IPS-NIHi11 (cell line): Measurements from ENCODE around the gene MADCAM1.

Source experiments
- DNase-seq: peaks from one replicate; pipeline ENCODE4 v3.0.0; 2012; ENCODE audit warnings: mixed read lengths, low spot score

MADCAM1 gene

DNA sequence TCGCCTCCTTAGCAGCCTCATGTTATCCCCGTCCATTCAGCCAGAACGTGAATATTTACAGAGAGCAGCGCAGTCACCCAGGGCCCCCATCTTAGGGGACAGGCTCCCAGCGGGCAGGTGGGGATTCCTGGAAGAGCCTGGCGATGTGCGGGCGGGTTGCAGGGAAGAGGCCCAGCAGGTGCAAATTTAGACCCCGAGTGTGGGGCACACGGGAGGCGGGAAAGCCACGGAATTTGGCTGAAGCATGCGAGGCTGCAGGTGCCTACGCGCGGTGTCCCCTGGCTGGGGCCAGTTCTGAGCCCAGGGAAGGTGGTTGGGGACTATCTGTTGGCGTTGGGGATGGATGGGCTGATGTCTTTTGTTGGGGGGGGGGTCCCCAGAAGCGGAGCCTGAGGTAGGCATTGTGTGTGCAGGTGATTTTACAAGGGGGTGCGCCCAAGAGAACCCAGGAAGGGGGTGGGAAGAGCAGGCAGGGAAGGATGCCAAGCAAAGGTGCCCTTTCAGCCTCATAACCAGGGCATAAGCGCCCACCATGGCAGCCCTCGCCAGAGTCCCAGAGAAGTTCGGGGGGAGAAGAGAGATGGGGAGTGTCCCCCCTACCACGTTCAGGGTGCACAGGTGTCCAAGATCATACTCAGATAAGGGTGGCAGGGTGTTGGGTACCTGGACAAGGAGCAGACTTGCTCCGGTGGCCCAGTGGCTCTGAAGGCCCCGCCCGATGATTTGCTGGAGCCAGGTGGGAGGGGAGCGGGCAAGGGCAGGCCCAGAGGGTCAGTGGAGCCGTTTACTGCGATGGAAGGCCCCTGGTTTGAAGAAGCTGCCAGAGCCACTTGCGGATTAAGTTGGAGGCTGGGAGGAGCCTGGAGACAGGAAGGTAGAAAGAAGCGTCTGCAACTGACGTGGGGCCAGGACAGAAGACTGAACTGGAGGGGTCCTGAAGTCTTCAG is 12.2 kb downstream of the MADCAM1 start:
- no peak for DNase-seq

DNA sequence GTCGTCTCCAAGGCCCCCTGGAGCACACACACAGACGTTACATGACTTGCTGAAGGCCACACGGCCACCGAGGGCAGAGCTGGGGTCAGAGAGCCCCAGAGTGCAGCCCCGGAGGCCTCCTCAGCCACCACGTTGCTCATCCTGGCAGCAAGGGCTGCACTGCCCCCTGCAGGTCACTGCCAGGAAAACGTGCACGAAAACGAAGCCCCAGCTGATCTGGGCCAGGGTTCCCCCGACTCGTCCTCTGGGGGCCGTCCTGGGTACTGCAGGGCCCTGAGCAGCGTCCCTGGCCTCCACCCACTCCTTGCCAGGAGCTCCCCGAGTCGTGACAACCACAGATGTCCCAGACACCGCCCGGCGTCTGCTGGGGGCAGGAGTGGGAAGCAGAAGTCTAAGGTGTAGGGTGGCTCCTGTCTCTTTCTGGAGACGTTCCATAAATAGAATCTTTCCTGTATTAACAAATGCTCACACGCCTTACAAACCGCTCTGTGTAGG is 14.4 kb downstream of the MADCAM1 start:
- DNase-seq = peak; percentile 78

DNA sequence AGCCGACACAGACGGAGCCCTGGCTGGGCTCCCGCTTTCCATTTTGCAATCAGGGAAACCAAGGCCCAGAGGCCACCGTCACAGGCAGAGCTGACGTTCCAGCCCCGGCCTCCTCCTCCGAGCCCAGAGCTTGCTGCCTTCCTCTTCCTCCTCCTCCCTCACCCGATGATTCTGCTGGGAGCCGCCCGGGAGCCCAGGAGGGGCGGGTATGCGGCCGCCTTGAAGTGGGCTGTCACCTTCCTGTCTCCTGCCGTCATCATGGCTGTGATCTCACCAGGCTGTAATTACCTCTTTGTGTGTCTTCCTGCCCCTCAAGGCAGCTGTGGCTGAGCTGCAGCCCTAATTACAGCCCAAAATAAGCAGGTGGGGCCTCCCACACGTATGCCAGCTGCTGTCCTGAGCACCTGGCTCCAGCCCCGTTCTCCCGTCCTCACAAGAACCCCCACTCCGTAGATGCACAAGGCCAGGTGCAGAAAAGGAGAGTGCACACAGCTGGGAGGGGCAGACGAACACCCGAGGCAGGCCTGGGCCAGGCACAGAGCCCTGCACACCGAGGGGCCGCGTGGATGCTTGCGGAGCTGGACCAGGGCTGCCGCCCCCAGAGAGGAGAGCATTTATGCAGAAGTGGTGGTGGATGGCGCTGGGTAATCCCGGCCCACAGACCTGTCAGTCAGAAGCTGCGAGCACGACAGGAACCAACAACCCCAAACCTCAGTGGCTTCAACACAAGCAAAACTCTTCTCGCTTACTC is 15.0 kb downstream of the MADCAM1 start:
- no peak for DNase-seq

DNA sequence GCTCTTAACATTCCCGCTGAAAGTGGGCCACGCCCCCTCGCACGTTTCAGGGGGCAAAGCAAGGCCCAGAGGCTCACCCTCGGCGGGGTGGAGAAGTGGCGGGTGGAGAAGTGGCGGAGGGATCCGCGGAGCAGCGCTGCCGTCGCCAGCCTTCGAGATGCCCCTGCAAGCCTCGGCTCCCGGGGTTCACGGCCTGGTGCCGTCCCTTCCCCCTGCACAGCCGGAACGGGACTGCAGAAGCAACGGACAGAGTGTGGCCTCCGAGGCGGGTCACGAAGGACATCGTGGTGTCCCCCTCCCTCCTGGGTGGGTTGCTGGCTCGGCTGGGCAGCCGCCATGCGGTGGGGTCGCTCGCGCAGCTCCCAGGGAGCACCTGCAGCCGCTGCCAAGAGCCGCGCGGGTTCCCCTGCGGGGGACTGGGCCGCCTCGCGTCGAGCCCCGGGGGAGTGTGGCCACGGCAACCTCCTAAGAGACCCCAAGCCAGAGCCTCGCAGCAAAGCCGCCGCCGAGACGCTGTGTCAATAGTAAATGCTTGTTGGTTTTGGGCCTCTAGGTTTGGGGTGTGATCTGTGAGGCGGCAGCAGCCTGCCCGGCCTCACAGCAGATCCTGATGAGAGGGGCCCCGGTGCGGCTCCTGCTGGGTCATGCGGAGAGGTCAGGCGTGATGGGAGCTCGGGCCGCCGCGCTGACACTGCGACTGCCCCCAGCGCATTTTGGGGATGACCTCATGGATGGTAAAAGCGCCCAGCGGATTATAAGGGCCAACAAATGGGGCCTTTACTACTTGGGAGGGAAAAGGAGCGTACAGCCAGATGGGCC is 16.5 kb downstream of the MADCAM1 start:
- DNase-seq = no peak

DNA sequence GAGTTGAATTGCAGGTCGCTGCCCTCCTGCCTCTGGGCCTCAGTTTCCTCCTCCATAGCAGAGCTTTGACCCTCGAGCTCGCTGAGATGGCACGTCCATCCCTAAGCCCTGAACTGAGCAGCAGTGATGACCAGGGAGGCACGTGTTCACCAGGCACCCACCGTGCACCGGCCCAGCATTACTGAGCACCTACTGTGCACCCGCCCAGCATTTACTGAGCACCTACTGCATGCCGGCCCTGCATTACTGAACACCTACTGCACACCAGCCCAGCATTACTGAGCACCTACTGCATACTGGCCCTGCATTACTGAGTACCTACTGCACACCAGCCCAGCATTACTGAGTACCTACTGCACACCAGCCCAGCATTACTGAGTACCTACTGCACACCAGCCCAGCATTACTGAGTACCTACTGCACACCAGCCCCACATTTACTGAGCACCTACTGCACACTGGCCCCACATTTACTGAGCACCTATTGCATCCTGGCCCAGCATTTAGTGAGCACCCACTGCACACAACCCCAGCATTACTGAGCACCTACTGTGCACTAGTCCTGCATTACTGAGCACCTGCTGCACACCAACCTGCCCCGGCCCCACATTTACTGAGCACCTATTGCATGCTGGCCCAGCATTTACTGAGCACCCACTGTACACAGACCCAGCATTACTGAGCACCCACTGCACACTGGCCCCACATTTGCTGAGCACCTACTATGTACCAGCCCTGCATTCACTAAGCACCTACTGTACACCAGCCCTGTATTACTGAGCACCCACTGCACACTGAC is 17.3 kb downstream of the MADCAM1 start:
- no peak for DNase-seq

DNA sequence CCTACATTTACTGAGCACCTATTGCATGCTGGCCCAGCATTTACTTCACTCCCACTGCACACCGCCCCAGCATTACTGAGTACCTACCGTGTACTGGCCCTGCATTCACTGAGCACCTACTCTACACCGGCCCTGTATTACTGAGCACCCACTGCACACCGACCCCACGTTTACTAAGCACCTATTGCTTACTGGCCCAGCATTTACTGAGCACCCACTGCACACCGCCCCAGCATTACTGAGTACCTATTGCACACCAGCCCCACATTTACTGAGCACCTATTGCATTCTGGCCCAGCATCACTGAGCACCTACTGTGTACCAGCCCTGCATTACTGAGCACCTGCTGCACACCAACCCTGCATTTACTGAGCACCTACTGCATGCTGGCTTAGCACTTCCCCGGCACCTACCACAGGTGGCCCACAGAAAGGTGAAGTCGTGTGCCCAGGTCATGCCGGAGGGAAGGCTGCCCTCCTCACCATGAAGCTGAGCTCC is 17.9 kb downstream of the MADCAM1 start:
- DNase-seq = no peak

DNA sequence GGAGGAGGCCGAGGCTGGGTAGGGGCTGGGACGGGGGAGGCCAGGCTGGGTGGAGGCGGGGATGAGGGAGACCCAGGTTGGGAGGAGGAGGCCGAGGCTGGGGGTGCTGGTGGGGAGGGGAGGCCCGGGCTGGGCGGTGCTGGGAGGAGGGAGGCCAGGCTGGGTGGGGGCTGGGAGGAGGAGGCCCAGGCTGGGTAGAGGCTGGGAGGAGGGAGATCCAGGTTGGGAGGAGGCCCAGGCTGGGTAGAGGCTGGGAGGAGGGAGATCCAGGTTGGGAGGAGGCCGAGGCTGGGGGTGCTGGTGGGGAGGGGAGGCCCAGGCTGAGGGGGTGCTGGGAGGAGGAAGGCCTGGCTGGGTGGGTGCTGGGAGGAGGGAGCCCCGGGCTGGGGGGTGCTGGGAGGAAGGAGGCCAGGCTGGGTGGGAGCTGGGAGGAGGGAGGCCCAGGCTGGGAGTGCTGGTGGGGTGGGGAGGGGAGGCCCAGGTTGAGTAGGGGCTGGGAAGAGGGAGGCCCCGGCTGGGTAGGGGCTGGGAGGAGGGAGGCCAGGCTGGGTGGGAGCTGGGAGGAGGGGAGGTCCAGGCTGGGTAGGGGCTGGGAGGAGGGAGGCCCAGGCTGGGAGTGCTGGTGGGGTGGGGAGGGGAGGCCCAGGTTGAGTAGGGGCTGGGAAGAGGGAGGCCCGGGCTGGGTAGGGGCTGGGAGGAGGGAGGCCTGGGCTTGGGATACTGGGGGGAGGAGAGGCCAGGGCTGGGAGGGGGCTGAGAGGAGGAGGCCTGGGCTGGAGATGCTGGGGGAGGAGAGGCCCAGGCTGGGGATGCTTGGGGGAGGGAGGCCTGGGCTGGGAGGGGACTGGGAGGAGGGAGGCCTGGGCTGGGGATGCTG is 21.7 kb downstream of the MADCAM1 start:
- peak; percentile 36 for DNase-seq

DNA sequence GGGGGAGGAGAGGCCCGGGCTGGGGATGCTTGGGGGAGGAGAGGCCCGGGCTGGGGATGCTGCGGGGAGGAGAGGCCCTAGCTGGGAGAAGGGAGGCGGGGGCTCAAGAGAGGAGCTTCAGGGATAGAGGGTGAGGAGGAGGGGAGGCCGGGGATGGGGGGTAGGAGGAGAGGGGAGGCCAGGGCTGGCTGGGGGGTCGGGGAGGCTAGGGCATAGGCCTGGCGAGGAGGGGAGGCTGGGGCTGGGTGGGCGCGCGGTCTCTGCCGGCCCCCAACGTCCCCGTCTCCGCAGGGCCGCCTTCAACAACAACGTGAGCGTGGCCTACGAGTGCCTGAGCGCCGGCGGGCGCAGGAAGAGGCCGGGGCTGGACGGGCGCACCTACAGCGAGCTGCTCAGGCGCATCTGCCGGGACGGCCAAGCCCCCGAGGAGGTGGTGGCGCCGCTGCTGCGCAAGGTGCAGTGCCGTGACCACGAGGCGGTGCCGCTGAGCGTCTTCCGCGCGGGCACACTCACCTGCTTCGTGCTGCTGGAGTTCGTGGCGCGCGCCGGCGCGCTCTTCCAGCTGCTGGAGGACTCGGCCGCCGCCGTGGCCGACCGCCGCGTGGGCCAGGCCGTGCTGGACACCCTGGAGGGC is 22.4 kb downstream of the MADCAM1 start:
- DNase-seq = no peak

DNA sequence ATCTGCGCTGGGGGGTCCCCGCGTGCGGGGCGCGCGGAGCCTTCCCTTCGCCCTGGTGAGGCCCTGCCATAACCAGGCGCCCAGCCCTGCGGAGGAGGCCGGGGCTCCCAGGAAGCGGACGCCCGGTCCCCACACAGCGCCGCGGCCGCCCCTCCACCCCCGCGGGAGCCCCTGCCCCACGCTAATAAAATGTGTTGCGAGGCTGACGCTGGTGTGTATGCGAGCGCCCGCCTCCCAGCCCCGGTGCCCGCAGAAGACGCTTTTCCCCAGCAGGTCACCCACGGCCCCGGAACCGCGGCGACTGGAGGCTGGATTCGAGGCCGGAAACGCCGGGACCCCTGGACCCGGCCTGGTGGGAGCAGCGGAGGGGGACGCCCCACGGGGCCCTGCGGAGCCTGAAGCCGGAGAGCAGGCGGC is 23.2 kb downstream of the MADCAM1 start:
- no peak for DNase-seq

DNA sequence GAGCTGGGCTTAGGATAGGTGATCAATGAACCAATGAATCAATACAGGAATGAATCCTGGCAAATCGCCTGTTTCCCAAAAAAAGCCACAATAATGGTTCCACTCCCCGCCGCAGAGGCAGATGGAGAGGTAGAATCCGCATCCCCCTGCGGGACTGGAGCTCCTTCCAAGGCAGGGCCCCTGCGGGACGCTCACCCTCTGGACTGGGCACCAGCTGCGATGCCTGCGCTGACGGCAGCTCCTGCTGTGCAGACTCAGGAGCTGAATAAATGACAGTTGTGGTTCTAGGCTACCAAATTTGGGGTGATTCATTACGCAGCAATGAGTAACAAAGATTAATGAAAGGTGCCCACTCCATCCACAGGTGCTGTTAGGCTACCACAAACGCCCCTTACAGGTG is 26.4 kb downstream of the MADCAM1 start:
- no peak for DNase-seq

DNA sequence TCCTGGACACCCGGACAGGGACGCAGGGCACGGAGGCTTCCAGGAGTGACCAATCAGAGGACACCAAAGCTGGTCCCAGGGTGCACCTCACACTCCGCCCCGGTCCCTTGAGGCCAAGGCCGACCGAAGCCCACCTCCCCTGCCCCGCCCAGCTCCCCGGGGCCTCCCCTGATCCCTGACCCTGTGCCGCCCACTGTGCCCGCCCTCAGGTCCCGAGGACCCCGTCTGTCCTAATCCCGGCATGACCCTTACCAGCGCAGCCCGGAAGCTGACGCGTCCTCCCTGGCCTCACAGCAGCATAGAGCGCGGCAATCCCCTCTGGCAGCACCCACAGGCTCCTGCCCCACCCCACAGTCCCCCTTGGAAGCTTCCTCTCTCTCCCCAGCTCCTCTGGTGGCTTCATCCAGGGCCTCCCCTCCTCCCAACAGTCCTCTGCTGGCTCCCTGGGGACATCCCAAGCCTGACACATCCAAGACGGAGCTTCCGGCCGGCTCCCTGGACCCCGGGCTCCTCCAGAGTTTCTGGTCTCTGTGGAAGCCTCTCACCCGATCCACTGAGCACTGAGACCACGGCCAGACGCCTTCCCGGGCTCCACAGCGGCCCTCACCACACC is 27.9 kb downstream of the MADCAM1 start:
- DNase-seq = no peak

DNA sequence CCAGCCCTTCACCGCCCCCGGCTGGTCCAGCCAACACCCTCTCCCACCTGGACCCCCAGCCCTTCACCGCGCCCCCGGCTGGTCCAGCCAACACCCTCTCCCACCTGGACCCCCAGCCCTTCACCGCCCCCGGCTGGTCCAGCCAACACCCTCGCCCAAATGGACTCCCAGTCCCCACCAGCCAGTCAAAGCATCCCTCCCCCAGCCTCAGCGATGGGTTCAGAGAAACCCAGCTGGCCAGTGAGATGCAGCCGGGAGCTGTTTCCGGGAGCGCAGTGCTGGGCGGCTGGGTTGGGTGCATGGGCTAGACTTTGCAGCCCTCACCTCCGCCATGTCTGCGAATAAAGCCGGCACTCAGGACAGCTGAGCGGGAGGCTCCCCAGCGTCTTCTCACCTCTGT is 28.7 kb downstream of the MADCAM1 start:
- peak; percentile 37 for DNase-seq

DNA sequence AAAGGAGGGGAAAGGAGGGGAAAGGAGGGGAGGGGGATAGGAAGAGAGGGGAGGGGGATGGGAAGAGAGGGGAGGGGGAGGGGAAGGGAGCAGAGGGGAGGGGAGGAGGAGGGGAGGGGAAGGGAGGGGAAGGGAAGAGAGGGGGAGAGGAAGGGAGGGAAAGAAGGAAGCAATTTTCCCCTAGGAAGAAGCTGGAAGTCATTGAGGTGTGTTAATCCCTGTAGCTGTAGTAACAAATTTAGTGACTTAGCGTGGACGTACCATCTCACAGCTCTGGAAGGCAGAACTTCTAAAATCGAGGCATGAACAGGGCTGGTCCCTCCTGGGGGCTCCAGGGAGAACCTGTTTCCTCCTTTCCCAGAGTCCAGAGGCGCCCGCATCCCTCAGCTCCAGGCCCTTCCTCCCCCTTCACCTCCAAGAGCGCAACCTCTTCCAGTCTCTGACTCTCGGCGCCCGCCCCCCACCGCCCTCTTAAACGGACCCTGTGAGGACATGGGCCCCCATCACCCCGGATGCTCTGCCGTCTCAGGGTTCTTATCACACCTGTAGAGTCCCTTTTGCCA is 29.7 kb downstream of the MADCAM1 start:
- no peak for DNase-seq

DNA sequence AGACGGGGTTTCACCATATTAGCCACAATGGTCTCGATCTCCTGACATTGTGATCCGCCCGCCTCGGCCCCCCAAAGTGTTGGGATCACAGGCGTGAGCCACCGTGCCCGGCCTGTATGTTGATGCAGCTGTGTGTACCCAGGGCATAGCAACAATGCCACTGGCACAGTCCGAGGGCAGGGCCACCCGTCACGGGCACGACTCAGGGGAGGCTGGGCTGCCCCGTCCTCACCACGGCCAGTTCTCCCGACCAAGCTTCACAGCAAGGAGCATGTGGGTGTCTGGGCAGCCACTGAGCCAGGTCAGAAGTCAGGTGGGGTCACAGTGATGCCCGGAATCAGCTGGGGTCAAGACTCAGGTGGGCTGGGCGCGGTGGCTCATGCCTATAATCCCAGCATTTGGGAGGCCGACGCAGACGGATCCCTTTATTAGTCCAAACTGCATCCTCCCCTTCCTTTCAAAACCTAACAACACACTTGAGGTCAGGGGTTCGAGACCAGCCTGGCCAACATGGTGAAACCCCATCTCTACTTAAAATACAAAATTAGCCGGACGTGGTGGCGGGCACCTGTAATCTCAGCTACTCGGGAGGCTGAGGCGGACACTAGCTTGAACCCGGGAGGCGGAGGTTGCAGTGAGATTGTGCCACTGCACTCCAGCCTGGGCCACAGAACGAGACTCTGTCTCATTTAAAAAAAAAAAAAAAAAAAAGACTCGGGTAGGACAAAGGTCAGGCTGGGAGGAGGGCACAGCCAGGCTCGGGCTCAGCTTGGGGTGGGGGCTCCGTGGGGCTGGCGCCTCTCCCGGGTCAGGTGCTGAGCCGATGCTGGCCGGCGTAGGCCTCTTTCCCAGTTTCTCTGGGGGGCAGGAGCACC is 34.1 kb downstream of the MADCAM1 start:
- no peak for DNase-seq

DNA sequence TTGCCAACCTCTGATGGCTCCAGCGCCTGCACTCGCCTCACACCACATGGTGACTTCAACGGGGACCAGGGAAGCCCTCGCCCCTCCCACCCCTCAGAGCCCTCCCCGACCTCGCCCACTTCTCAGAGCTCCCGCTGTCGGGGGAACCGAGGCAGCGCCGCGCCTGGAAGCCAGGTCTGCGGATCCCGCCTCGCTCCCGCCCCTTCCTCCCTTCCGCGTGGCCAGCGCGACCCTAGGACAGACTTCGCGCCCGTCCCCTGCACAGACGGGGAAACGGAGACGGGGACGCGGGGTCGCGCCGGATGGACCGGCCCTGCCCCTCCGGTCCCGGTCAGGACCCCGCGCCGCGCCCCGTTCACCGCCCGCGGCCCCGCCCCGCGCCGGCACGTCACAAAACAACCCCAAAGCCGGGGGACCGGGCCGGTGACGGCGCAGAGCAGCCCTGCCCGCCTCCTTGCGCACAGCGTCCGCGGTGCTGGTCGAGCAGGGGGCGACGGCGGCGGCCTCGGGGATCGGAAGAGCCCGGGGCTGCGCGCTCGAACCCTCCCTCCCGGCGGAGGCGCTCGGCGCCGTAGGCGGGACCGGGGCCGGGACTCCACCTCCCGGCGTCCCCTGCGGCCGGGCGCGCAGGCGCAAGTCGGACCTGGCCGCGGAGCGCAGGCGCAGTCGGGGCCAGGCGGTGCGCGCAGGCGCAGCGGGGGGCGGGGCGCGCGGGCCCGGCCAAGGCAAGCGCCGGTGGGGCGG is 34.9 kb downstream of the MADCAM1 start:
- peak; percentile 99 for DNase-seq

DNA sequence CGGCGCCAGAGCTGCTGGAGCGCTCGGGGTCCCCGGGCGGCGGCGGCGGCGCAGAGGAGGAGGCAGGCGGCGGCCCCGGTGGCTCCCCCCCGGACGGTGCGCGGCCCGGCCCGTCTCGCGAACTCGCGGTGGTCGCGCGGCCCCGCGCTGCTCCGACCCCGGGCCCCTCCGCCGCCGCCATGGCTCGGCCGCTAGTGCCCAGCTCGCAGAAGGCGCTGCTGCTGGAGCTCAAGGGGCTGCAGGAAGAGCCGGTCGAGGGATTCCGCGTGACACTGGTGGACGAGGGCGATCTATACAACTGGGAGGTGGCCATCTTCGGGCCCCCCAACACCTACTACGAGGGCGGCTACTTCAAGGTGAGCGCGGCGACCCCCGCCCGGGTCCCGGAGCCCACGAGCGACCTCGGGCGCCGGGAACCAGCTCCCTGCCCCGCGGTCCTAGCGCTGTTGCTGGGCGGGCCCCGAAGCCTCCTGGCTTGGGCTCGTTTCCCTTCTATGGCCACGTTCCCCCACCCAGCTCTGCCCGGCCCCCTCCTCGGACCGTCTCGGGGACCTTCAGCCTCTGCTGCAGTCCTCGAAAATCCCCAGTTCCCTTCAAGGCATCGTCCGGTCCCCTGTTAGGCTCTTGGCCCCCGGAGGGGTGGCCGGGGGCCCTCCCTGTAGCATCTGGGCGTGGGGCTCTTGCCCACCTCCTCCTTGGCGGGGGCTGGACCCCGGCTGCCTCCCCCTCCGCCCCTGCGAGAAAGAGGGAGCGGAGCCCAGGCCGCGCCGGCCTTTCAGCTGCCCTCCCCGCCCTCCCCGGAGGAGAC is 35.7 kb downstream of the MADCAM1 start, which contains the start of gene CDC34:
TSS of gene CDC34 (plus strand) at position 8 of the 808 bp plus-strand sequence. CDS start at position 180, 172 bp downstream.
- no peak for DNase-seq
